Measurements from ENCODE around the gene PTGIS. TPM values are rescaled to one million over a fixed set of nuclear protein-coding genes. Genes with fewer than 3 reads are reported as not detected.
A peak's percentile ranks its signal among the peaks of the same experiment; 100 is the strongest.

PTGIS gene
- total RNA-seq, 4 donors from 2014 or later: 1.6 to 34.1 (median 8.6) TPM

GRCh38 chr20:49507741-49508434 lies 60.0 kb downstream of the PTGIS start:
- H3K36me3 ChIP-seq: peaks cover 0 to 10% (median 0%) of the 10 kb centered on the region in 3 donors
- TF ChIP-seq, protein P1, sequence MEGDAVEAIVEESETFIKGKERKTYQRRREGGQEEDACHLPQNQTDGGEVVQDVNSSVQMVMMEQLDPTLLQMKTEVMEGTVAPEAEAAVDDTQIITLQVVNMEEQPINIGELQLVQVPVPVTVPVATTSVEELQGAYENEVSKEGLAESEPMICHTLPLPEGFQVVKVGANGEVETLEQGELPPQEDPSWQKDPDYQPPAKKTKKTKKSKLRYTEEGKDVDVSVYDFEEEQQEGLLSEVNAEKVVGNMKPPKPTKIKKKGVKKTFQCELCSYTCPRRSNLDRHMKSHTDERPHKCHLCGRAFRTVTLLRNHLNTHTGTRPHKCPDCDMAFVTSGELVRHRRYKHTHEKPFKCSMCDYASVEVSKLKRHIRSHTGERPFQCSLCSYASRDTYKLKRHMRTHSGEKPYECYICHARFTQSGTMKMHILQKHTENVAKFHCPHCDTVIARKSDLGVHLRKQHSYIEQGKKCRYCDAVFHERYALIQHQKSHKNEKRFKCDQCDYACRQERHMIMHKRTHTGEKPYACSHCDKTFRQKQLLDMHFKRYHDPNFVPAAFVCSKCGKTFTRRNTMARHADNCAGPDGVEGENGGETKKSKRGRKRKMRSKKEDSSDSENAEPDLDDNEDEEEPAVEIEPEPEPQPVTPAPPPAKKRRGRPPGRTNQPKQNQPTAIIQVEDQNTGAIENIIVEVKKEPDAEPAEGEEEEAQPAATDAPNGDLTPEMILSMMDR (IDR thresholded peaks at IDR 0.05): no peak
- no peak for TF ChIP-seq POLR2A (IDR thresholded peaks at IDR 0.05)
- intact Hi-C loops (cut with DNase I): no loop called here
- H3K27me3 ChIP-seq: peaks cover 0 to 51% (median 0%) of the 10 kb centered on the region in 4 donors
- peaks cover 0 to 31% (median 8%) of the 10 kb centered on the region in 3 donors for H3K4me1 ChIP-seq
- H3K9me3 ChIP-seq: no peaks in the 10 kb centered on the region
- no peak for DNase-seq
- H3K27ac ChIP-seq: peak overlapping the region in 1 of 4 donors; percentile 44
- H3K4me3 ChIP-seq: no peak overlapping the region
- whole genome bisulfite sequencing, 2 donors: 35 to 44% methylated on average over 8 to 12 of the region's 21 CpGs

- Histone ChIP-seq H3K36me3 (peaks cover 0 to 10% (median 0%) of the 10 kb centered on the region in 3 donors), H3K4me1 (peaks cover 0 to 20% (median 4%) of the 10 kb centered on the region in 3 donors), H3K27me3 (peaks cover 0 to 35% (median 0%) of the 10 kb centered on the region in 4 donors), H3K9me3 (no peaks in the 10 kb centered on the region), H3K27ac (no peak overlapping the region), H3K4me3 (no peak overlapping the region)
- no peak for DNase-seq
- intact Hi-C loops (cut with DNase I): no loop called here
- TF ChIP-seq, protein P1 (IDR thresholded peaks at IDR 0.05): no peak
- no peak for TF ChIP-seq POLR2A (IDR thresholded peaks at IDR 0.05)
- 19 to 80% methylated on average over 1 to 5 of the region's 9 CpGs for WGBS, 2 donors
Observed at GRCh38 chr20:49505518-49505917, 62.4 kb downstream of the PTGIS start.

DNA sequence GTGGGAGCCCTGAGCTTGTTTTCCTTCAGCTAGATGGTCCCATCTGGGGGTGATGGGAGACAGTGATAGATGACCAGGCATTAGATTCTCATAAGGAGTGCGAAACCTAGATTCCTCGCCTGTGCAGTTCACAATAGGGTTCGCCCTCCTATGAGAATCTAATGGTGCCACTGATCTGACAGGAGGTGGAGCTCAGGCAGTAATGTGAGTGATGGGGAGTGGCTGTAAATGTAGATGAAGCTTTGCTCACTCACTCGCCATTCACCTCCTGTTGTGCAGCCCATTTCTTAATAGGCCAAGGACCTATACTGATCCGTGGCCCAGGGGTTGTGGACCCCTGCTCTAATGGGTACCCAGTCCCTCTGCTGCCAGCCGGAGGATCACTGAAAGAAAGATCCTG lies 64.8 kb downstream of the PTGIS start:
- Histone ChIP-seq H3K36me3 (peaks cover 0 to 10% (median 0%) of the 10 kb centered on the region in 3 donors), H3K27me3 (peaks cover 0 to 39% (median 0%) of the 10 kb centered on the region in 4 donors), H3K4me1 (peaks cover 0 to 9% (median 0%) of the 10 kb centered on the region in 3 donors), H3K27ac (no peak overlapping the region), H3K4me3 (no peak overlapping the region), H3K9me3 (no peaks in the 10 kb centered on the region)
- intact Hi-C loops (cut with DNase I): no loop called here
- DNase-seq: no peak
- WGBS, 2 donors: 62 to 74% methylated on average over 5 to 6 of the region's 6 CpGs
- no peak for TF ChIP-seq POLR2A (IDR thresholded peaks at IDR 0.05)
- TF ChIP-seq, protein P1 (IDR thresholded peaks at IDR 0.05): no peak

- H3K4me1 ChIP-seq: no peaks in the 10 kb centered on the region
- no peak for DNase-seq
- peaks cover 0 to 40% (median 0%) of the 10 kb centered on the region in 4 donors for H3K27me3 ChIP-seq
- H3K4me3 ChIP-seq: no peak overlapping the region
- 43 to 91% methylated on average over 2 to 3 of the region's 3 CpGs for WGBS, 2 donors
- H3K9me3 ChIP-seq: no peaks in the 10 kb centered on the region
- peaks cover 0 to 3% (median 0%) of the 10 kb centered on the region in 3 donors for H3K36me3 ChIP-seq
- TF ChIP-seq POLR2A (IDR thresholded peaks at IDR 0.05): no peak
- TF ChIP-seq, protein P1 (IDR thresholded peaks at IDR 0.05): no peak
- intact Hi-C loops (cut with DNase I): no loop called here
- no peak overlapping the region for H3K27ac ChIP-seq
Observed at GRCh38 chr20:49501917-49502316, 66.0 kb downstream of the PTGIS start.

DNA sequence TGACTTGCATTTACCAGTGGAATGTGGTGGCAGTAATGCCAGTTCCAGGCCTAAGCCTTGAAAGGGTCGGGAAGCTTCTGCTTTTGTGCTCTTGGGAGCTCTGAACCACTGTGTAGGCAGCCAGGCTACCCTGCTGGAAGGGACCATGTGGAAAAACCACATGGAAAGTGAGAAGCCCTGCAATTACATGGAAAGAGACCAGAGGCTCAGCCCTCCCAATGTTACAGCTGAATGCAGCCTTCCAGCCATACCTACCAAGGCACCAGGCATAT lies 70.6 kb downstream of the PTGIS start:
- DNase-seq: no peak
- Histone ChIP-seq H3K9me3 (no peaks in the 10 kb centered on the region), H3K27ac (no peak overlapping the region), H3K4me1 (no peaks in the 10 kb centered on the region), H3K4me3 (no peak overlapping the region), H3K36me3 (no peaks in the 10 kb centered on the region), H3K27me3 (peaks cover 0 to 30% (median 0%) of the 10 kb centered on the region in 4 donors)
- intact Hi-C loops (cut with DNase I): no loop called here
- TF ChIP-seq POLR2A (IDR thresholded peaks at IDR 0.05): no peak
- TF ChIP-seq, protein P1 (IDR thresholded peaks at IDR 0.05): no peak
- WGBS, 2 donors: no CpG with 5 or more reads among the region's 1 CpG

Measured in esophagus squamous epithelium (tissue), 5 donors.